Naive thymus-derived CD4-positive, alpha-beta T cell (primary cell): Measurements from ENCODE around the gene TMEM223. TPM values are rescaled to one million over a fixed set of nuclear protein-coding genes. Genes with fewer than 3 reads are reported as not detected.

Experiments
- ATAC-seq: fragments of 150-1000 bp; cut with Tn5 transposase; 2 replicates; pipeline ENCODE4 v1.10.0; 2021; ENCODE audit warnings: mild to moderate bottlenecking, moderate library complexity
- CTCF ChIA-PET: fragments of 350-600 bp; sonication (Branson Sonifier 250); formaldehyde crosslinking; loops from one replicate; lab custom pipeline; 2021; ENCODE audit warnings: antibody characterized with exemption; lab: Charles Lee
- POLR2A ChIA-PET: fragments of 350-600 bp; sonication (Branson Sonifier 250); formaldehyde crosslinking; loops from one replicate; lab custom pipeline; 2021; ENCODE audit warnings: antibody characterized with exemption, inconsistent platforms; lab: Charles Lee
- DNase-seq, 9 donors: peaks; one replicate each; pipeline versions ENCODE4 v3.0.0 to v3.0.0-alpha.2; 2020 to 2022; ENCODE audit warnings: mixed read lengths in 1 of 9
- H3K27ac ChIP-seq: one replicate; pipeline ENCODE4 v1.7.0; 2013; ENCODE audit warnings: mild to moderate bottlenecking, low read depth, low read length, moderate library complexity
- H3K27me3 ChIP-seq, 2 donors: one replicate each; pipeline ENCODE4 v1.7.0; 2013; ENCODE audit warnings: low read length in 2 of 2, mild to moderate bottlenecking in 2 of 2, moderate library complexity in 2 of 2; ENCODE audit not compliant: control insufficient read depth in 2 of 2, insufficient read depth in 2 of 2
- H3K36me3 ChIP-seq, 3 experiments: 1 replicate in 2 of 3; 2 replicates in 1 of 3; pipeline ENCODE4 v1.7.0; 2013; ENCODE audit warnings: low read length in 3 of 3, mild to moderate bottlenecking in 3 of 3, moderate library complexity in 1 of 3; ENCODE audit not compliant: insufficient read depth in 3 of 3, control insufficient read depth in 2 of 3
- H3K4me1 ChIP-seq, 2 donors: one replicate each; pipeline ENCODE4 v1.7.0; 2013; ENCODE audit warnings: low read length in 2 of 2, mild to moderate bottlenecking in 2 of 2, moderate library complexity in 1 of 2; ENCODE audit not compliant: control insufficient read depth in 2 of 2, insufficient read depth in 2 of 2
- H3K4me3 ChIP-seq: 2 replicates; pipeline ENCODE4 v1.7.0; 2013; ENCODE audit warnings: mild to moderate bottlenecking, low read length
- H3K9me3 ChIP-seq, 3 experiments: 1 replicate in 2 of 3; 2 replicates in 1 of 3; pipeline ENCODE4 v1.7.0; 2013; ENCODE audit warnings: low read length in 3 of 3; ENCODE audit not compliant: control insufficient read depth in 2 of 3
- H3K27ac Mint-ChIP-seq, 9 donors: one replicate each; pipeline ENCODE4 v1.8.0; 2020 to 2022; ENCODE audit warnings: mixed read lengths in 9 of 9, mild to moderate bottlenecking in 8 of 9, moderate library complexity in 5 of 9, inconsistent platforms in 2 of 9
- H3K27me3 Mint-ChIP-seq, 5 donors: one replicate each; pipeline ENCODE4 v1.8.0; 2021 to 2022; ENCODE audit warnings: mixed read lengths in 5 of 5, mild to moderate bottlenecking in 1 of 5
- H3K36me3 Mint-ChIP-seq, 5 donors: one replicate each; pipeline ENCODE4 v1.8.0; 2020 to 2022; ENCODE audit warnings: mixed read lengths in 5 of 5, mild to moderate bottlenecking in 3 of 5, inconsistent platforms in 1 of 5
- H3K4me1 Mint-ChIP-seq, 7 donors: one replicate each; pipeline ENCODE4 v1.8.0; 2020 to 2022; ENCODE audit warnings: mixed read lengths in 7 of 7, mild to moderate bottlenecking in 3 of 7, inconsistent platforms in 1 of 7
- H3K4me3 Mint-ChIP-seq, 10 donors: one replicate each; pipeline ENCODE4 v1.8.0; 2020 to 2022; ENCODE audit warnings: mild to moderate bottlenecking in 10 of 10, mixed read lengths in 10 of 10, moderate library complexity in 6 of 10, inconsistent platforms in 2 of 10
- H3K9me3 Mint-ChIP-seq, 11 donors: one replicate each; pipeline ENCODE4 v1.8.0; 2020 to 2022; ENCODE audit warnings: mixed read lengths in 11 of 11, mild to moderate bottlenecking in 4 of 11, inconsistent platforms in 1 of 11, moderate library complexity in 1 of 11
- intact Hi-C, 2 donors: fragments of 100-400 bp; cut with micrococcal nuclease; formaldehyde crosslinking; loops; one replicate each; pipeline ENCODE4 v1.15.1; 2023
- polyA plus RNA-seq, 2 donors: library from polyadenylated mRNA; unstranded; fragments of 300-500 nt; fragmentation: Illumina TruSeq; gene quantifications; one replicate each; pipeline ENCODE4 v1.2.3, GENCODE V29; 2021
- total RNA-seq, 6 experiments: library from RNA in 5 of 6; stranded (reverse) in 5 of 6; gene quantifications; 1 replicate in 5 of 6; 2 replicates in 1 of 6; pipeline ENCODE4 v1.2.3 and lab custom pipeline; 2021 to 2026

Gene TMEM223
- total and polyA plus RNA-seq, 7 experiments from 2014 or later, result 6.3 to 60.4 (median 21.8) TPM

DNA sequence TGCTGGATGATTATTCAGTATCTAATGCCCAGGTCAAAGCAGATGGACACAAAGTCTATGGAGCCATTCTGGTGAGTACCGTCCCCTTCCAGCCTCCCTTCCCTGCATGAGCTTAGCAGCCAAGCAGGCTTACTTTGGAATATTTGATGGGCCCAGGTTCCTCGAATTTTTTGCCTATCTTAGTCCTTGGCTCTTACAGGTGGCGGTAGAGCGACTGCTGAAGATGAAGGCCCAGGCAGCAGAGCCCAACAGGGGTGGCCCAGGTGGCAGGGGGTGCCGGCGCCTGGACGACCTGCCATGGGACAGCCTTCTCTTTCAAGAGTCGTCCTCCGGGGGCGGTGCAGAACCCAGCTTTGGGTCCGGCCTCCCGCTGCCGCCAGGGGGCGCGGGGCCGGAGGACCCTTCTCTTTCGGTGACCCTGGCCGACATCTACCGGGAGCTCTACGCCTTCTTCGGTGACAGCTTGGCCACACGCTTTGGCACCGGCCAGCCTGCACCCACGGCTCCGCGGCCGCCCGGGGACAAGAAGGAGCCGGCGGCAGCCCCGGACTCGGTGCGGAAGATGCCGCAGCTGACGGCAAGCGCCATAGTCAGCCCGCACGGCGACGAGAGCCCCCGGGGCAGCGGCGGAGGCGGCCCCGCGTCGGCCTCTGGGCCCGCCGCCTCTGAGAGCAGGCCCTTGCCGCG is 5.3 kb downstream of the TMEM223 start:
- no peaks in the 10 kb centered on the region for H3K9me3 Mint-ChIP-seq
- peak overlapping the region; percentile 88 to 99 (median 95) for H3K27ac Mint-ChIP-seq
- intact Hi-C loops, result loop anchor here (1.0 to 5.0 kb wide), 16 partner anchors 15 to 236 kb away; partner anchors contain the start of genes NXF1 (in 2 of the 2), POLR2G (in 2 of the 2), STX5 (in 2 of the 2) and TAF6L (in 2 of the 2)
- peak; percentile 80 for ATAC-seq
- Histone ChIP-seq H3K4me1 (peaks cover 30 to 35% of the 10 kb centered on the region in 2 donors), H3K27me3 (no peaks in the 10 kb centered on the region), H3K36me3 (peaks cover 0 to 50% (median 6%) of the 10 kb centered on the region in 3 experiments), H3K4me3 (peak overlapping the region; percentile 82), H3K9me3 (no peaks in the 10 kb centered on the region), H3K27ac (peak overlapping the region; percentile 93)
- peaks cover 19 to 53% (median 38%) of the 10 kb centered on the region in 7 donors for H3K4me1 Mint-ChIP-seq
- POLR2A ChIA-PET, result interaction anchor here (0.7 to 14.1 kb wide), 29 partner anchors 8 to 195 kb away, joined by 3 to 224 read pairs (median 9); partner anchors contain the start of genes C11orf98, CSKMT, HNRNPUL2 and INTS5
- CTCF ChIA-PET, result interaction anchor here (0.6 to 3.4 kb wide), 26 partner anchors 9 to 392 kb away, joined by 3 to 34 read pairs (median 5); partner anchors contain the start of genes HNRNPUL2, INTS5, POLR2G and SLC3A2
- H3K4me3 Mint-ChIP-seq, result peak overlapping the region; percentile 85 to 96 (median 90)
- no peaks in the 10 kb centered on the region for H3K27me3 Mint-ChIP-seq
- DNase-seq, result peak; percentile 76 to 90 (median 81)
- H3K36me3 Mint-ChIP-seq, result peaks cover 0 to 20% (median 4%) of the 10 kb centered on the region in 5 donors

DNA sequence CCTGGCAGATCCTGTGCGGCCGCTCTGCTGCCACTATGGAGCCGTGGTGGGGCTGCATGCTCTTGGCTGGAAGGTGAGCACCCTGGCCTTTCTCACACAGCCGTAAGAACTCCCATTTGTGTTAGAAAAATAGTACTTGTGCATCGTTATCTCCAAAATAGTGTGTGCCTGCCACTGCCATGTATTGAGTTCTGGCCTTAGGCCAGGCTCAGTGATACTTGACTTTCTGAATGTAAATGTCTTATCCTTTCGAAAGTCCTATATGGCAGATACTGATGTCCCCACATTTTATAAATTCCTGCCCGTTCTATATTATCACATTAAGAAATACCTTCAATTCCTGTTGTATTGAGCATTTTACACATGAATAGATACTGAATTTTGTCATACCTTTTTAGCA is 9.1 kb downstream of the TMEM223 start:
- Histone ChIP-seq H3K9me3 (no peaks in the 10 kb centered on the region), H3K36me3 (peaks cover 0 to 35% (median 0%) of the 10 kb centered on the region in 3 experiments), H3K4me3 (no peak overlapping the region), H3K4me1 (peaks cover 8 to 11% of the 10 kb centered on the region in 2 donors), H3K27ac (no peak overlapping the region), H3K27me3 (no peaks in the 10 kb centered on the region)
- Mint-ChIP-seq H3K27ac (peak overlapping the region in 1 of 9 donors; percentile 57), H3K9me3 (no peaks in the 10 kb centered on the region), H3K36me3 (peaks cover 0 to 13% (median 4%) of the 10 kb centered on the region in 5 donors), H3K27me3 (no peaks in the 10 kb centered on the region), H3K4me3 (no peak overlapping the region), H3K4me1 (peaks cover 0 to 18% (median 12%) of the 10 kb centered on the region in 7 donors)
- no peak for DNase-seq
- intact Hi-C loops, result no loop called here
- CTCF ChIA-PET, result no interaction called here
- POLR2A ChIA-PET, result interaction anchor here (0.9 kb wide), 1 partner anchor 45 kb away, joined by 3 read pairs; no protein-coding TSS in a partner anchor
- no peak for ATAC-seq

DNA sequence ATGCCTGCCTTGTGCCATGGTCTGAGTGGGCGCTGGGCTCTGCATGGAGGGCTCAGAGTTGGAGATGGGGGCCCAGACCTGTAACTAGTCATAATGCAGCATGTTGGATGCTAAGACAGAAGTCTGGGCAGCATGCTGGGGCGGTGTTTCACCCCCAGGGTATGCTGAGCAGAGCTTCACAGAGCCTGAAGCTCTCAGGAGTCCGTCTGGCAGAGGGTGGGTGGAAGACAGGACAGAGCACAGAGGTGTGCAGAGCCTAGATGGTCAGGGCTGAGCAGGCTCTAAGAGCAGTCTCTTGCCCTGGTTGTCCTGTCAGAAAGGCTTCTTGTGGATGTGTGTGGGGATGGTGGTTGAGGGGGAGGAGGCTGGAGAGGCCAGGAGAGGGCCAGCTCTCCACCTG is 13.4 kb downstream of the TMEM223 start:
- ATAC-seq, result no peak
- no peak for DNase-seq
- no peaks in the 10 kb centered on the region for H3K9me3 ChIP-seq
- Mint-ChIP-seq H3K27me3 (no peaks in the 10 kb centered on the region), H3K4me3 (no peak overlapping the region), H3K4me1 (peaks cover 0 to 14% (median 6%) of the 10 kb centered on the region in 7 donors), H3K27ac (peak overlapping the region in 3 of 9 donors; percentile 36 to 77 (median 62)), H3K36me3 (peaks cover 0 to 22% (median 7%) of the 10 kb centered on the region in 5 donors), H3K9me3 (no peaks in the 10 kb centered on the region)
- intact Hi-C loops, result no loop called here
- CTCF ChIA-PET, result no interaction called here
- POLR2A ChIA-PET, result no interaction called here
- no peaks in the 10 kb centered on the region for H3K27me3 ChIP-seq
- H3K4me1 ChIP-seq, result no peaks in the 10 kb centered on the region
- H3K27ac ChIP-seq, result no peak overlapping the region
- H3K4me3 ChIP-seq, result no peak overlapping the region
- H3K36me3 ChIP-seq, result peaks cover 0 to 47% (median 0%) of the 10 kb centered on the region in 3 experiments

DNA sequence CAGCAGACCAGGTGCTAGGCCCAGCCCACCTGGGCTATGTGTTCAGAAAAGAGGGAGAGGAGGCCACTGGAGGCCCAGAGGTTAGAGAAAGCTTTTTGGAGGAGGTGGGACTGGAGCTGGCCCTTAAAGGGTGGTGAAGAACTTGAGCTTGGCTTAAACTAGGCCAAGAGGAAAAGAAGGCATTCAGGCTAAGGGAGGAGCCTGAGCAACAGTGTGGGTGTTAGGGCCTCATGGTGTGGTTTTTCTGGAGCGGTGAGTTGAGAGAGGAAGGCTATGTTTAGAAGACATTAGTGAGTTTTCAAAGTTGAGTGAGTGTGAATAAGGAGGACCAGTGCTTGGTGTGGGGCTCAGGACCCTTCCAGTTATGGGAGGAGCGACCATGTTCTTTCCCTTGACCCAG is 14.4 kb downstream of the TMEM223 start:
- DNase-seq (no peak), ATAC-seq (no peak)
- no peaks in the 10 kb centered on the region for H3K9me3 Mint-ChIP-seq
- intact Hi-C loops, result no loop called here
- H3K4me3 Mint-ChIP-seq, result peak overlapping the region in 1 of 10 donors; percentile 4
- Histone ChIP-seq H3K9me3 (no peaks in the 10 kb centered on the region), H3K4me1 (no peaks in the 10 kb centered on the region), H3K4me3 (no peak overlapping the region), H3K27ac (no peak overlapping the region), H3K27me3 (no peaks in the 10 kb centered on the region), H3K36me3 (peaks cover 0 to 41% (median 0%) of the 10 kb centered on the region in 3 experiments)
- CTCF ChIA-PET, result interaction anchor here (0.6 to 1.5 kb wide), 2 partner anchors 9 to 23 kb away, joined by 3 to 5 read pairs; partner anchors contain the start of gene ZBTB3
- peaks cover 0 to 22% (median 7%) of the 10 kb centered on the region in 5 donors for H3K36me3 Mint-ChIP-seq
- H3K4me1 Mint-ChIP-seq, result peaks cover 0 to 14% (median 6%) of the 10 kb centered on the region in 7 donors
- no peaks in the 10 kb centered on the region for H3K27me3 Mint-ChIP-seq
- POLR2A ChIA-PET, result interaction anchor here (0.6 to 3.3 kb wide), 2 partner anchors 34 to 78 kb away, joined by 3 to 15 read pairs; no protein-coding TSS in a partner anchor
- peak overlapping the region in 4 of 9 donors; percentile 6 to 78 (median 38) for H3K27ac Mint-ChIP-seq

DNA sequence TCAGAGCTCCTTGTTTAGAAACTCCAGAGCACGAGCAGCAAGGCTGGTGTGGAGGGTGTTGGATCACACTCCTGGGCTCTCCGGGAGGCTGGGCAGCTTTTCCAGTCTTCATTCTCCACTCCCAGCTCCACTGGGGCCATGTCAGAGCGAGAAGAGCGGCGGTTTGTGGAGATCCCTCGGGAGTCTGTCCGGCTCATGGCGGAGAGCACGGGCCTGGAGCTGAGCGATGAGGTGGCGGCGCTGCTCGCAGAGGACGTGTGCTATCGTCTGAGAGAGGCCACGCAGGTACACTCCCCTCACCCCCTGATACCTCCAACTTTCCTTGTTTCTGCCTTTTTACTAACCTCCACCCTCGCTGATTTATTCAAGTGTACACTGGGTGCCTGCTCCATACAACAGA is 16.2 kb downstream of the TMEM223 start:
- no peak for DNase-seq
- POLR2A ChIA-PET, result interaction anchor here (0.6 to 3.3 kb wide), 9 partner anchors 11 to 110 kb away, joined by 3 to 15 read pairs (median 4); partner anchors contain the start of genes POLR2G, TEX54, TMEM179B and ZBTB3
- Histone ChIP-seq H3K27me3 (no peaks in the 10 kb centered on the region), H3K27ac (no peak overlapping the region), H3K4me1 (peaks cover under 1 to 2% of the 10 kb centered on the region in 2 donors), H3K9me3 (no peaks in the 10 kb centered on the region), H3K4me3 (no peak overlapping the region), H3K36me3 (peaks cover 0 to 33% (median 0%) of the 10 kb centered on the region in 3 experiments)
- no peak for ATAC-seq
- H3K4me1 Mint-ChIP-seq, result peaks cover 9 to 26% (median 15%) of the 10 kb centered on the region in 7 donors
- H3K27ac Mint-ChIP-seq, result peak overlapping the region in 2 of 9 donors; percentile 12 to 24
- peak overlapping the region in 2 of 10 donors; percentile 16 to 45 for H3K4me3 Mint-ChIP-seq
- intact Hi-C loops, result no loop called here
- no peaks in the 10 kb centered on the region for H3K27me3 Mint-ChIP-seq
- H3K36me3 Mint-ChIP-seq, result peaks cover 0 to 22% (median 7%) of the 10 kb centered on the region in 5 donors
- CTCF ChIA-PET, result interaction anchor here (1.3 kb wide), 2 partner anchors 11 to 215 kb away, joined by 3 to 6 read pairs; partner anchors contain the start of gene TMEM179B
- no peaks in the 10 kb centered on the region for H3K9me3 Mint-ChIP-seq

DNA sequence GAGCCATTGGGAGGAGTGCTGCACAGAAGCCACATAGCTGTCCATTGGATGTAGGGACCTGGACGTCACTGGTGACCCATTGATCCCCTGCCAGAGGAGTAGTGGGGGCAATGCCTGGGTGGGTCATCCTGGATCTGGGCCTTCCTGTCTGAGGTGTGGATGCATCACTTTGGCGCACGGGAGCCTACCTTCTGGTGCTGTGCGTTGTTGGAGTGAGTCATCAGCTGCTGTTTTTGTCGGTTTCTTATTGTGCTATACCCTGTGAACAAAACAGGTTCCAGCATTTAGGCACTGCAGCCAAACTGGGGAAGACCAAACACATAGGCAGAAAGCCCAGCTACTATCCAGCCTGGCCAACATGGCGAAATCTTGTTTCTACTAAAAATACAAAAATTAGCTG is 17.4 kb downstream of the TMEM223 start:
- Mint-ChIP-seq H3K27ac (peak overlapping the region in 1 of 9 donors; percentile 49), H3K27me3 (no peaks in the 10 kb centered on the region), H3K36me3 (peaks cover 0 to 22% (median 7%) of the 10 kb centered on the region in 5 donors), H3K4me1 (peaks cover 21 to 36% (median 27%) of the 10 kb centered on the region in 7 donors), H3K9me3 (no peaks in the 10 kb centered on the region), H3K4me3 (no peak overlapping the region)
- no peaks in the 10 kb centered on the region for H3K9me3 ChIP-seq
- POLR2A ChIA-PET, result interaction anchor here (0.8 to 3.3 kb wide), 9 partner anchors 13 to 109 kb away, joined by 3 to 15 read pairs (median 4); partner anchors contain the start of genes HNRNPUL2, POLR2G, TTC9C and ZBTB3
- H3K27ac ChIP-seq, result no peak overlapping the region
- intact Hi-C loops, result no loop called here
- CTCF ChIA-PET, result interaction anchor here (1.3 kb wide), 1 partner anchor 12 kb away, joined by 6 read pairs; the partner anchor contains the start of gene TMEM179B
- no peaks in the 10 kb centered on the region for H3K27me3 ChIP-seq
- ATAC-seq (no peak), DNase-seq (no peak)
- H3K4me1 ChIP-seq, result peaks cover 10 to 13% of the 10 kb centered on the region in 2 donors
- H3K36me3 ChIP-seq, result peaks cover 0 to 33% (median 0%) of the 10 kb centered on the region in 3 experiments
- no peak overlapping the region for H3K4me3 ChIP-seq
